Loucy (cell line): Measurements from ENCODE around the gene KLK13.

ENCODE experiments used
- CTCF ChIP-seq: fragments of 200-600 bp; sonication (generic); conservative IDR thresholded peaks from 2 replicates; pipeline ENCODE4 v1.5.1; 2014; ENCODE audit warnings: mild to moderate bottlenecking, antibody characterized with exemption, low read length
- EZH2phosphoT487 ChIP-seq: fragments of 200-600 bp; IDR thresholded peaks from 2 replicates; pipeline ENCODE4 v1.6.1; 2018; ENCODE audit warnings: antibody characterized with exemption, mild to moderate bottlenecking, moderate library complexity, borderline replicate concordance

DNA sequence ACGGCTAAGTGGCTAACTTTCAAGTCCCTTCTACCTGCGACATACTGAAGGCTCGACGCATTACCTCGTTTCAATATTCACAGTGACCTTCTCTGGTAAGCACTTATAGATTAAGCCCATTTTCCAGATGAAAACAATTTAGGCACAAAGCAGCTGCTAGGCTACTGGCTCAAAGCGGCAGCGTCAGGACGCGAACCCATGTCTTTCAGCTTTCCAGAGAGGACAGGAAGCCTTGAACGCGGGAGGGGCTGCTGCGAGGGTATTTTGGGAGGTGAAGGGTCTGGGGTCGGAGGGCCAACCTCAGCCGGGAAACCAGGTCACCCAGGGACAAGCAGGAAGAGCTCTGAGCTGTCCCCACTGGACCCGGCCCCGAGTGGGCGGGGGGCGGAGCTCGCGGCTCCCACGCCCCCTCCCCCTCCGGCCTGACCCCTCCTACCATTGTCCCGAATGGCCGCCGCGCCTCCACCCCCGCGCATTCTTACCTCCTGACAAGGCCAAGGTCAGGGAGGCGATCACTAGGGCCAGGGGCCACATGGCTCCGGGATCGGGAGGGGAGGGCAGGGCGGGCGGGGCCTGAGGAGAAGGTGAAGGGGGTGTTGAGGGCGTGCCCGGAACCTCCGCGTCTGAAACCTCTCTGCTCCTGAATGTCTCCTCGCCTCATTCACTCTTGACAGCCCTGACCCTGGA, at the start of gene KLK13:
- no peak for TF ChIP-seq CTCF
- no peak for TF ChIP-seq EZH2phosphoT487
